PC-3 (cell line): ENCODE measurements around the gene SLC25A36. TPM values are rescaled to one million over a fixed set of nuclear protein-coding genes. Genes with fewer than 3 reads are reported as not detected.

Experiments
- ATAC-seq: fragments of 200-7000 bp; cut with Tn5 transposase; 2 replicates; pipeline ENCODE4 v1.9.1; 2020; ENCODE audit warnings: mild to moderate bottlenecking, moderate library complexity
- BruUV-seq: library from RNA; stranded (reverse); fragments of 400-500 nt; replicated peaks from 2 replicates; lab custom pipeline; 2021; lab: Mats Ljungman, UMichigan
- CTCF ChIA-PET: fragments of 300-600 bp; sonication (Branson Sonifier 250); formaldehyde crosslinking; loops from one replicate; lab custom pipeline; 2022; ENCODE audit warnings: antibody characterized with exemption; lab: Charles Lee
- POLR2A ChIA-PET: fragments of 300-600 bp; sonication (Branson Sonifier 250); formaldehyde crosslinking; loops from one replicate; lab custom pipeline; 2022; ENCODE audit warnings: antibody characterized with exemption; ENCODE audit not compliant: unreplicated experiment; lab: Charles Lee
- DNase-seq: peaks from one replicate; pipeline ENCODE4 v3.0.0-alpha.2; 2015
- H2AFZ ChIP-seq: fragments of 300-600 bp; sonication (generic); 2 replicates; pipeline ENCODE4 v1.6.0; 2016; ENCODE audit warnings: antibody characterized with exemption, low read length
- H3F3A ChIP-seq: fragments of 300-600 bp; sonication (generic); one replicate; pipeline ENCODE4 v1.6.0; 2017; ENCODE audit warnings: antibody characterized with exemption, low read length, control low read depth, mild to moderate bottlenecking; ENCODE audit not compliant: unreplicated experiment
- H3K27ac ChIP-seq: fragments of 300-600 bp; sonication (generic); 2 replicates; pipeline ENCODE4 v1.5.1; 2016; ENCODE audit warnings: mild to moderate bottlenecking, low read length
- H3K27me3 ChIP-seq: fragments of 300-600 bp; sonication (generic); 2 replicates; pipeline ENCODE4 v1.6.1; 2016; ENCODE audit warnings: low read length, mixed read lengths
- H3K36me3 ChIP-seq: fragments of 300-600 bp; sonication (generic); 2 replicates; pipeline ENCODE4 v1.6.1; 2016; ENCODE audit warnings: low read depth, mixed run types, low read length, mixed read lengths
- H3K4me1 ChIP-seq: fragments of 300-600 bp; sonication (generic); 2 replicates; pipeline ENCODE4 v1.5.1; 2016; ENCODE audit warnings: low read length; ENCODE audit not compliant: insufficient read depth
- H3K4me2 ChIP-seq: fragments of 300-600 bp; sonication (generic); 2 replicates; pipeline ENCODE4 v1.6.0; 2016; ENCODE audit warnings: low read length
- H3K4me3 ChIP-seq: fragments of 300-600 bp; sonication (generic); 2 replicates; pipeline ENCODE4 v1.5.1; 2016; ENCODE audit warnings: mild to moderate bottlenecking, low read length, mixed read lengths
- H3K79me2 ChIP-seq: fragments of 300-600 bp; sonication (generic); 2 replicates; pipeline ENCODE4 v1.6.1; 2017; ENCODE audit warnings: low read length, mixed read lengths
- H3K9ac ChIP-seq: fragments of 300-600 bp; sonication (generic); 2 replicates; pipeline ENCODE4 v1.6.0; 2016; ENCODE audit warnings: mild to moderate bottlenecking, low read length
- H3K9me2 ChIP-seq: fragments of 300-600 bp; sonication (generic); replicated peaks from 2 replicates; pipeline ENCODE4 v1.6.1; 2016; ENCODE audit warnings: mixed run types, low read length, mixed read lengths
- H3K9me3 ChIP-seq: fragments of 300-600 bp; sonication (generic); 2 replicates; pipeline ENCODE4 v1.6.1; 2016; ENCODE audit warnings: low read length, mixed read lengths
- H4K20me1 ChIP-seq: fragments of 300-600 bp; sonication (generic); 2 replicates; pipeline ENCODE4 v1.6.1; 2016; ENCODE audit warnings: low read length, mixed read lengths
- CTCF ChIP-seq: fragments of 300-600 bp; sonication (generic); conservative IDR thresholded peaks from 2 replicates; pipeline ENCODE4 v1.5.1; 2017; ENCODE audit warnings: antibody characterized with exemption, low read depth, mild to moderate bottlenecking, low read length
- EZH2 ChIP-seq: fragments of 300-600 bp; sonication (generic); IDR thresholded peaks from one replicate; pipeline ENCODE4 v1.6.1; 2017; ENCODE audit warnings: antibody characterized with exemption, mild to moderate bottlenecking, low read length; ENCODE audit not compliant: unreplicated experiment
- EZH2phosphoT487 ChIP-seq: fragments of 300-600 bp; sonication (generic); IDR thresholded peaks from 2 replicates; pipeline ENCODE4 v1.6.1; 2018; ENCODE audit warnings: mild to moderate bottlenecking, antibody characterized with exemption, low read length, borderline replicate concordance
- intact Hi-C: fragments of 100-400 bp; cut with micrococcal nuclease; formaldehyde crosslinking; loops from 2 replicates; pipeline ENCODE4 v1.9.0; 2023
- total RNA-seq: library from RNA; depleted of rRNA; stranded (reverse); fragments of >200 nt; gene quantifications from 2 replicates; pipeline ENCODE4 v1.2.3, GENCODE V29; 2014

Gene SLC25A36
- total RNA-seq, 1 experiment from 2014 or later, result 57.3 TPM

DNA sequence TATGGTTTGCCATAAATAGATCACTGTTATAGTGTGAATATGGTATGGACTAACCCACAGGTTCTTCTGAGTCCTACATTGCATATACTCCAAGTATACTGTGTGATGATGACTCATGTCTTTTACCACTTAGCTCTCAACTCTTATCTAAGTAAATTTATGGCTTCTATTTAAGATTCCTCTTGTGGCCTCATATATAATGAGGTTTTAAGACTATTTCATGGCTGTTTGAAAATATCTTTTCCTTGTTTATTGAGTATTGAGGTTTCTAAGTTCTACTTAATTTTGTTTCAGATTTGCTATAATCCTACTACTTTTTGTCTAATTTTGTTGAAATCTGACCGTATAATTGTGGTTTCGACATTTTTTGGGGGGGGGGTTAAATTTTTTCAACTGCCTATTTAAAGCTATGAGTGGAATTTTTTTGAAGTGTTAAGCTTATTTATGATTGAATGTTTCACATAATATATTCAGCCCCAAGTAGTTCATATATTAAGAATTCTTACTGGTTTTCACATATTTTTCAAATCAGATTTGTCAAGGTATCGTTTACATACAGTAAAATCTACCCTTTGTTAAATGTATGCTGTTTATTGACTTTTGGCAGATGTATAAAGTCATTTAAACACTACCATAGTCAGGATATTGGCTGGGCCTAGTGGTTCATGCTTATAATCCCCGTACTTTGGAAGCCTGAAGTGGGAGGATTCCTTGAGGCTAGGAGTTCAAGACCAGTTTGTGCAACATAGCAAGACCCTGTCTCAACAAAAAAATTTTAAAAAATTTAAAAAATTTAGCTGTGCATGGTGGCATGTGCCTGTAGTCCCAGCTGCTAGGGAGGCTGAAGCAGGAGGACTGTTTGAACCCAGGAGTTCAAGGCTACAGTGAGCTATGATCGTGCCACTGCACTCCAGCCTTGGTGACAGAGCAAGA, 11.7 kb downstream of the SLC25A36 start:
- no TSS peak for BruUV-seq
- H3K4me2 ChIP-seq, result peak overlapping the region; percentile 18; the same call in 1 of the 2 replicates
- no peak overlapping the region for H3K27ac ChIP-seq
- intact Hi-C loops, result no loop called here
- TF ChIP-seq EZH2phosphoT487, result no peak
- TF ChIP-seq CTCF, result no peak
- no peaks in the 10 kb centered on the region for H3K9me3 ChIP-seq
- H3K9ac ChIP-seq, result no peak overlapping the region
- H3K9me2 ChIP-seq, result no peaks in the 10 kb centered on the region
- H3K4me1 ChIP-seq, result peaks cover 37% of the 10 kb centered on the region
- H3K79me2 ChIP-seq, result peaks cover 98% of the 10 kb centered on the region
- no peak overlapping the region for H2AFZ ChIP-seq
- H3F3A ChIP-seq, result no peaks in the 10 kb centered on the region
- peaks cover 33% of the 10 kb centered on the region for H4K20me1 ChIP-seq
- H3K36me3 ChIP-seq, result no peaks in the 10 kb centered on the region
- ChIA-PET POLR2A (no interaction called here), CTCF (interaction anchor here (0.6 kb wide), 1 partner anchor 459 kb away, joined by 3 read pairs; no protein-coding TSS in a partner anchor)
- peak; percentile 51 for DNase-seq
- H3K27me3 ChIP-seq, result no peaks in the 10 kb centered on the region
- peak; percentile 77 for ATAC-seq
- H3K4me3 ChIP-seq, result no peak overlapping the region

- ChIA-PET CTCF (no interaction called here), POLR2A (no interaction called here)
- BruUV-seq, result no TSS peak
- intact Hi-C loops, result no loop called here
- Histone ChIP-seq H3K36me3 (0 out of 2 replicates have a peak, but pooled peaks cover 2% of the 10 kb centered on the region), H3K9me3 (no peaks in the 10 kb centered on the region), H3K9ac (no peak overlapping the region), H3F3A (no peaks in the 10 kb centered on the region), H3K79me2 (peaks cover 88% of the 10 kb centered on the region), H3K4me1 (peaks cover 37% of the 10 kb centered on the region), H3K27ac (no peak overlapping the region), H3K4me2 (no peak overlapping the region), H3K27me3 (no peaks in the 10 kb centered on the region), H3K4me3 (no peak overlapping the region), H2AFZ (no peak overlapping the region), H4K20me1 (peaks cover 33% of the 10 kb centered on the region), H3K9me2 (no peaks in the 10 kb centered on the region)
- ATAC-seq, result no peak
- TF ChIP-seq CTCF, result no peak
- no peak for TF ChIP-seq EZH2phosphoT487
- TF ChIP-seq EZH2, result no peak
- no peak for DNase-seq
Measured at GRCh38 chr3:140954576-140954975, 12.9 kb downstream of the SLC25A36 start.

DNA sequence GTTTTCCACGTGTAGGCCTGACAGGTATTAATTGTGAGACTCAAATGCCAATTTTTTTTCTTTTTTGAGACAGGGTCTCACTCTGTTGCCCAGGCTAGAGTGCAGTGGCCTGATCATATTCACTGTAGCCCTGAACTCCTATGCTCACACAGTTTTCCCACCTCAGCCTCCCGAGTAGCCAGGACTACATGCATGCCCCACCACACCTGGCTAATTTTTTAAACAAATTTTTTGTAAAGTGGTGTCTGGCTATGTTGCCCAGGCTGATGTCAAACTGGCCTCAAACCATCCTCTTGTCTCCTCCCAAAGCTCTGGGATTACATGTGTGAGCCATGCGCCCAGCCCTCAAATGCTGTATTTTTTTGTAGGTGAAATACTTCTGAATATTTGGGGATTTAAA, 14.0 kb downstream of the SLC25A36 start:
- TF ChIP-seq CTCF (no peak), EZH2phosphoT487 (no peak), EZH2 (no peak)
- no peak overlapping the region for H3K4me3 ChIP-seq
- H3K27ac ChIP-seq, result no peak overlapping the region
- H3K9me2 ChIP-seq, result no peaks in the 10 kb centered on the region
- intact Hi-C loops, result loop anchor here (2.0 kb wide), 1 partner anchor 13 kb away; no protein-coding TSS in a partner anchor
- peaks cover 78% of the 10 kb centered on the region for H3K79me2 ChIP-seq
- CTCF ChIA-PET, result no interaction called here
- H3K4me1 ChIP-seq, result peaks cover 37% of the 10 kb centered on the region
- peaks cover 2% of the 10 kb centered on the region; the same call in 1 of the 2 replicates for H3K36me3 ChIP-seq
- H3K27me3 ChIP-seq, result no peaks in the 10 kb centered on the region
- 0 out of 2 replicates have a peak overlapping the region, but pooled peaks have one; percentile 14 for H3K4me2 ChIP-seq
- no peaks in the 10 kb centered on the region for H3F3A ChIP-seq
- no peak overlapping the region for H2AFZ ChIP-seq
- ATAC-seq, result no peak
- H3K9ac ChIP-seq, result no peak overlapping the region
- H4K20me1 ChIP-seq, result peaks cover 27% of the 10 kb centered on the region
- no peaks in the 10 kb centered on the region for H3K9me3 ChIP-seq
- POLR2A ChIA-PET, result no interaction called here
- BruUV-seq, result no TSS peak
- DNase-seq, result no peak
